ENCODE results near the gene GPR180.
A peak's percentile ranks its signal among the peaks of the same experiment; 100 is the strongest.

GPR180 gene

GRCh38 chr13:94657167-94657566 lies 55.5 kb downstream of the GPR180 start:
- H3K4me3 ChIP-seq (ENCODE audit: low read depth, low read length) = no peak overlapping the region
- no peak for TF ChIP-seq CTCF (IDR thresholded peaks at IDR 0.05; ENCODE audit: borderline replicate concordance, insufficient read depth, low read depth, low read length)

- H3K4me3 ChIP-seq (ENCODE audit: low read depth, low read length) = no peak overlapping the region
- TF ChIP-seq CTCF (IDR thresholded peaks at IDR 0.05; ENCODE audit: borderline replicate concordance, insufficient read depth, low read depth, low read length) = no peak
These were observed 57.4 kb downstream of the GPR180 start for GRCh38 chr13:94658926-94659597.

- H3K4me3 ChIP-seq (ENCODE audit: low read depth, low read length) = no peak overlapping the region
- TF ChIP-seq CTCF (IDR thresholded peaks at IDR 0.05; ENCODE audit: borderline replicate concordance, insufficient read depth, low read depth, low read length) = no peak
These were observed 57.9 kb downstream of the GPR180 start for GRCh38 chr13:94659598-94659946.

- peak; percentile 39; the same call in 1 of the 2 replicates for TF ChIP-seq CTCF (IDR thresholded peaks at IDR 0.05; ENCODE audit: borderline replicate concordance, insufficient read depth, low read depth, low read length)
- no peak overlapping the region for H3K4me3 ChIP-seq (ENCODE audit: low read depth, low read length)
These were observed 59.2 kb downstream of the GPR180 start for GRCh38 chr13:94660695-94661326.

- no peak for TF ChIP-seq CTCF (IDR thresholded peaks at IDR 0.05; ENCODE audit: borderline replicate concordance, insufficient read depth, low read depth, low read length)
- no peak overlapping the region for H3K4me3 ChIP-seq (ENCODE audit: low read depth, low read length)
These were observed 59.7 kb downstream of the GPR180 start for GRCh38 chr13:94661406-94661805.

GRCh38 chr13:94662274-94662945 lies 60.8 kb downstream of the GPR180 start:
- TF ChIP-seq CTCF (IDR thresholded peaks at IDR 0.05; ENCODE audit: borderline replicate concordance, insufficient read depth, low read depth, low read length) = no peak

More at GRCh38 chr13:94662274-94662945, 60.8 kb downstream of the GPR180 start:
- H3K4me3 ChIP-seq (ENCODE audit: low read depth, low read length) = no peak overlapping the region

Measured in GM12875 (cell line).